ENCODE data around the gene DSCAML1. TPM values are rescaled to one million over a fixed set of nuclear protein-coding genes. Genes with fewer than 3 reads are reported as not detected.

The DSCAML1 gene
- total and polyA plus RNA-seq, 9 of the 15 experiments (the other 6 are each of a cell fraction or from before 2014, with no cell fraction given): not detected

DNA sequence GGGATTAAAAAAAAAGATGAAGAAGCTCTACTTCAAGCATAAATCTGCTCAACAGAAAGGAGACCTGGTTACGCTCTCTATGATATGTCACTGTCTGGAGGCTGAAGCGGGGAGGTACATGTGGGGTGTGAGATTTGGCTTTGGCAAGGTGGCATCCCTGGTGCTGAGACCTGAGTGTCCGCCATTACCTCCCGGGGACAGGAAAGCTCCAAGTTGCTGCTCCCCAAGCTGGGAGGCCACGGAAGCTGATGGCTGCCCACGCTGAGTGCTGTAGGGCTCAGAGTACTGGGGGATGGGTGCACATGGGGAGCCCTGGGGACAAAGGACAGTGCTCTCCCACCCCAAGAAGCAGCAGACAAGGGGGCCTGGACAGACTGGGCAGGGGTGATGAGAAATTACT is 167.9 kb downstream of the DSCAML1 start (continued):
- TF ChIP-seq HNRNPUL1 (IDR thresholded peaks at IDR 0.05; ENCODE audit: low read length): no peak
- no peak for TF ChIP-seq ZNF766 (CRISPR knock-in tag; conservative IDR thresholded peaks at IDR 0.05)
- no peak for TF ChIP-seq MTA3 (IDR thresholded peaks at IDR 0.05; ENCODE audit: borderline replicate concordance)
- no peak for TF ChIP-seq JUNB (CRISPR knock-in tag; conservative IDR thresholded peaks at IDR 0.05)

GRCh38 chr11:117627259-117627658 is 169.8 kb downstream of the DSCAML1 start:
- H3K79me2 ChIP-seq (ENCODE audit: control insufficient read depth, insufficient read depth, low read length): no peaks in the 10 kb centered on the region
- ChIA-PET CTCF (ENCODE audit: low intra/inter-chr PET ratio) (no interaction called here), POLR2A (interaction anchor here (0.5 to 0.7 kb wide), 2 partner anchors 113 to 128 kb away, joined by 3 read pairs; no protein-coding TSS in a partner anchor)
- 2% methylated on average over 13 of the region's 13 CpGs for WGBS (ENCODE audit: insufficient coverage, low coverage, missing lambda C conversion rate)
- intact Hi-C loops (cut with micrococcal nuclease): no loop called here
- H2AFZ ChIP-seq (ENCODE audit: low read depth, low read length): no peak overlapping the region
- DNase-seq (ENCODE audit: extremely low read depth in 1 of 4, low spot score in 3 of 4) (no peak), ATAC-seq (no peak), FAIRE-seq (no peak)
- no peak overlapping the region for H3K4me2 ChIP-seq (ENCODE audit: insufficient read depth, low read length)
- H3K9me1 ChIP-seq (ENCODE audit: control insufficient read depth, insufficient read depth, low read length): no peaks in the 10 kb centered on the region
- H3K9ac ChIP-seq (ENCODE audit: insufficient read depth in 1 of 2, low read depth in 2 of 2, low read length in 2 of 2): no peak overlapping the region
- peaks cover 10% of the 10 kb centered on the region for H4K20me1 ChIP-seq (replicated peaks; ENCODE audit: control insufficient read depth, insufficient read depth, low read length)
- no peaks in the 10 kb centered on the region for H3K36me3 ChIP-seq (ENCODE audit: control insufficient read depth, insufficient read depth, low read length)
- BruUV-seq (replicated peaks): no TSS peak
- H3K4me1 ChIP-seq (replicated peaks in 1 of 2; ENCODE audit: control insufficient read depth in 2 of 2, insufficient read depth in 2 of 2, low read length in 2 of 2): no peaks in the 10 kb centered on the region
- in situ Hi-C loops (cut with MboI): no loop called here
- peaks cover 13 to 66% of the 10 kb centered on the region in 2 experiments; a peak in 4 of 5 replicates for H3K27me3 ChIP-seq (ENCODE audit: control insufficient read depth in 2 of 2, insufficient read depth in 2 of 2, low read length in 2 of 2)
- no peaks in the 10 kb centered on the region for H3K9me3 ChIP-seq (replicated peaks; ENCODE audit: control insufficient read depth, insufficient read depth, low read depth, low read length)
- H3K27ac ChIP-seq (ENCODE audit: extremely low read depth, low read depth, low read length): no peak overlapping the region
- no peak overlapping the region for H3K4me3 ChIP-seq
- no peak for TF ChIP-seq SP1 (CRISPR knock-in tag; IDR thresholded peaks at IDR 0.05)
- TF ChIP-seq ARID1B (IDR thresholded peaks at IDR 0.05): no peak
- no peak for TF ChIP-seq ZBTB9 (CRISPR knock-in tag; IDR thresholded peaks at IDR 0.05)
- TF ChIP-seq ZNF830 (CRISPR knock-in tag; IDR thresholded peaks at IDR 0.05): no peak
- TF ChIP-seq HINFP (tag; conservative IDR thresholded peaks at IDR 0.05; ENCODE audit: low read depth): no peak
- TF ChIP-seq, protein P1, sequence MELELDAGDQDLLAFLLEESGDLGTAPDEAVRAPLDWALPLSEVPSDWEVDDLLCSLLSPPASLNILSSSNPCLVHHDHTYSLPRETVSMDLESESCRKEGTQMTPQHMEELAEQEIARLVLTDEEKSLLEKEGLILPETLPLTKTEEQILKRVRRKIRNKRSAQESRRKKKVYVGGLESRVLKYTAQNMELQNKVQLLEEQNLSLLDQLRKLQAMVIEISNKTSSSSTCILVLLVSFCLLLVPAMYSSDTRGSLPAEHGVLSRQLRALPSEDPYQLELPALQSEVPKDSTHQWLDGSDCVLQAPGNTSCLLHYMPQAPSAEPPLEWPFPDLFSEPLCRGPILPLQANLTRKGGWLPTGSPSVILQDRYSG (tag; conservative IDR thresholded peaks at IDR 0.05; ENCODE audit: low read depth): no peak
- no peak for TF ChIP-seq ZBTB49 (CRISPR knock-in tag; IDR thresholded peaks at IDR 0.05; ENCODE audit: borderline replicate concordance)
- no peak for TF ChIP-seq ELF4 (CRISPR knock-in tag; IDR thresholded peaks at IDR 0.05)
- TF ChIP-seq ZC3H8 (IDR thresholded peaks at IDR 0.05): no peak
- TF ChIP-seq RBM14 (IDR thresholded peaks at IDR 0.05; ENCODE audit: borderline replicate concordance, insufficient read depth, low read depth, low read length): no peak

All from K562 (cell line).